Esophagus mucosa (tissue), 1 donor: ENCODE data around the gene LSM2. TPM values are rescaled to one million over a fixed set of nuclear protein-coding genes. Genes with fewer than 3 reads are reported as not detected.
"Not testable (repeated sequence)": the region's sequence is repeated elsewhere in the genome, so short reads cannot be mapped to it uniquely, and the experiment has no call there.

Experiments used
- ATAC-seq: fragments of 200-7000 bp; cut with Tn5 transposase; one replicate; pipeline ENCODE4 v1.9.1; 2020
- total RNA-seq: library from RNA; stranded (reverse); gene quantifications from one replicate; pipeline ENCODE4 v1.2.4, GENCODE V29; 2023
- donor health status: DM: yes; HTN: yes; CAD: no.

The LSM2 gene
- total RNA-seq, 1 donor from 2014 or later, result 45.0 TPM

- no peak for ATAC-seq
Observed at GRCh38 chr6:31796993-31797385, 9.8 kb downstream of the LSM2 start.

GRCh38 chr6:31795616-31796298, 11.0 kb downstream of the LSM2 start, which contains the start of gene VARS1:
VARS1 (minus strand) TSS chr6:31795752; CDS start chr6:31795217, 535 bp downstream.
- peak; percentile 92 for ATAC-seq

- ATAC-seq, result peak; percentile 10
Observed at GRCh38 chr6:31794866-31795615, 11.7 kb downstream of the LSM2 start.

GRCh38 chr6:31794294-31794865, 12.4 kb downstream of the LSM2 start:
- ATAC-seq, result peak; percentile 0

GRCh38 chr6:31793927-31794245, 12.9 kb downstream of the LSM2 start:
- not testable (repeated sequence) for ATAC-seq

- peak; percentile 48 for ATAC-seq
Observed at GRCh38 chr6:31792761-31793171, 14.0 kb downstream of the LSM2 start.

- no peak for ATAC-seq
Observed at GRCh38 chr6:31792090-31792374, 14.7 kb downstream of the LSM2 start.

- no peak for ATAC-seq
Observed at GRCh38 chr6:31791324-31792089, 15.3 kb downstream of the LSM2 start.

- no peak for ATAC-seq
Observed at GRCh38 chr6:31785475-31785874, 21.3 kb downstream of the LSM2 start.

GRCh38 chr6:31784098-31784925, 22.5 kb downstream of the LSM2 start:
- no peak for ATAC-seq

- ATAC-seq, result no peak
Observed at GRCh38 chr6:31782126-31782855, 24.5 kb downstream of the LSM2 start.

GRCh38 chr6:31781244-31782125, 25.3 kb downstream of the LSM2 start:
- ATAC-seq, result no peak

GRCh38 chr6:31780507-31781243, 26.1 kb downstream of the LSM2 start:
- ATAC-seq, result no peak

GRCh38 chr6:31779908-31780307, 26.9 kb downstream of the LSM2 start:
- no peak for ATAC-seq

GRCh38 chr6:31778999-31779885, 27.5 kb downstream of the LSM2 start:
- ATAC-seq, result no peak

GRCh38 chr6:31778193-31778592, 28.6 kb downstream of the LSM2 start:
- no peak for ATAC-seq

- no peak for ATAC-seq
Observed at GRCh38 chr6:31777667-31778050, 29.1 kb downstream of the LSM2 start.

- peak; percentile 73 for ATAC-seq
Observed at GRCh38 chr6:31776989-31777666, 29.6 kb downstream of the LSM2 start, which contains the start of gene VWA7. VWA7 (minus strand) TSS chr6:31777328; CDS start chr6:31776779, 549 bp downstream.
